Measurements from ENCODE around the gene ZNF141.

DNA sequence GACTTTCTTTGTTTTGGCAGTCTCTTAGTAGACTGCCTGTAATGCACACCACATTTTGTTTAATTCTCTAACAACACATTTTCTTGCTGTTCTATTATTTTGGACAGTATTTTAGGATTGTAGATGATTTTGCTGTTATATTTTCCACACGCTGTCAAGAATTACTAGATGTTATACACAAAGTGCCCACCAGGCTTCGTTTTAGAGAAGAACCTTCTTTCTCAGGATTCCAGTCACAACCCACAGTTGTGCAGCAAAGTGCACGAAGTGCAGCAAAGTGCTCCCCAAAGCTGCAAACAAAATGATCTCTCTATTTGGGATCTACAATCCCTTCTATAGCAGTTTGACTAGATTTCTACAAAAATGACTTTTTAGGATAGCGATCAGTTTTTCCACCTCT lies 2.4 kb downstream of the ZNF141 start:
- TF ChIP-seq EZH2 (optimal IDR thresholded peaks at IDR 0.05; ENCODE audit: low read depth, low read length): no peak
- no peak for TF ChIP-seq CTCF (IDR thresholded peaks at IDR 0.05; ENCODE audit: low read length)
